GM23338 (cell line): Measurements from ENCODE around the gene CRISP1. TPM values are rescaled to one million over a fixed set of nuclear protein-coding genes. Genes with fewer than 3 reads are reported as not detected.

Source experiments
- ATAC-seq: fragments of 200-7000 bp; cut with Tn5 transposase; 3 replicates; pipeline ENCODE4 v1.9.1; 2020
- DNase-seq: peaks from one replicate; pipeline ENCODE4 v3.0.0-alpha.2; 2015; ENCODE audit warnings: low spot score
- H2AFZ ChIP-seq: fragments of 200-600 bp; sonication (generic); 2 replicates; pipeline ENCODE4 v1.8.0; 2016; ENCODE audit warnings: antibody characterized with exemption, mild to moderate bottlenecking, moderate library complexity
- H3F3A ChIP-seq: fragments of 200-600 bp; sonication (generic); replicated peaks from 2 replicates; pipeline ENCODE4 v1.8.0; 2017; ENCODE audit warnings: antibody characterized with exemption, mixed run types, low read depth
- H3K27ac ChIP-seq: fragments of 200-600 bp; sonication (generic); 2 replicates; pipeline ENCODE4 v1.6.1; 2016; ENCODE audit warnings: low read depth
- H3K27me3 ChIP-seq: fragments of 200-600 bp; sonication (generic); 2 replicates; pipeline ENCODE4 v1.8.0; 2016; ENCODE audit warnings: mild to moderate bottlenecking, mixed run types, moderate library complexity; ENCODE audit not compliant: insufficient read depth
- H3K36me3 ChIP-seq: fragments of 200-600 bp; sonication (generic); 2 replicates; pipeline ENCODE4 v1.8.0; 2016; ENCODE audit warnings: mild to moderate bottlenecking; ENCODE audit not compliant: insufficient read depth
- H3K4me1 ChIP-seq: fragments of 200-600 bp; sonication (generic); 2 replicates; pipeline ENCODE4 v1.8.0; 2016; ENCODE audit warnings: mild to moderate bottlenecking, moderate library complexity; ENCODE audit not compliant: insufficient read depth
- H3K4me2 ChIP-seq: fragments of 200-600 bp; sonication (generic); 2 replicates; pipeline ENCODE4 v1.7.1; 2017; ENCODE audit warnings: mixed run types
- H3K4me3 ChIP-seq: fragments of 200-600 bp; sonication (generic); 2 replicates; pipeline ENCODE4 v1.6.1; 2016; ENCODE audit warnings: mixed run types
- H3K79me2 ChIP-seq: fragments of 200-600 bp; sonication (generic); replicated peaks from 2 replicates; pipeline ENCODE4 v1.8.0; 2017; ENCODE audit warnings: mild to moderate bottlenecking; ENCODE audit not compliant: insufficient read depth
- H3K9me2 ChIP-seq: fragments of 200-600 bp; sonication (generic); 2 replicates; pipeline ENCODE4 v1.8.0; 2017; ENCODE audit not compliant: insufficient read depth
- H4K20me1 ChIP-seq: fragments of 200-600 bp; sonication (generic); replicated peaks from 2 replicates; pipeline ENCODE4 v1.8.0; 2017; ENCODE audit warnings: mild to moderate bottlenecking; ENCODE audit not compliant: insufficient read depth
- H3K27ac Mint-ChIP-seq: 2 replicates; pipeline ENCODE4 v1.8.0; 2020; ENCODE audit warnings: inconsistent platforms, mild to moderate bottlenecking, moderate library complexity, mixed read lengths
- H3K27me3 Mint-ChIP-seq: 3 replicates; pipeline ENCODE4 v1.8.0; 2022; ENCODE audit warnings: low read depth, mild to moderate bottlenecking, moderate library complexity, mixed read lengths, inconsistent platforms; ENCODE audit not compliant: insufficient read depth, poor library complexity
- H3K36me3 Mint-ChIP-seq: 3 replicates; pipeline ENCODE4 v1.8.0; 2021; ENCODE audit warnings: low read depth, mild to moderate bottlenecking, inconsistent platforms, moderate library complexity, mixed read lengths
- H3K4me1 Mint-ChIP-seq: 3 replicates; pipeline ENCODE4 v1.8.0; 2020; ENCODE audit warnings: mild to moderate bottlenecking, inconsistent platforms, mixed read lengths
- H3K4me3 Mint-ChIP-seq: 3 replicates; pipeline ENCODE4 v1.8.0; 2021; ENCODE audit warnings: moderate library complexity, mild to moderate bottlenecking, inconsistent platforms, mixed read lengths
- H3K9me3 Mint-ChIP-seq: 3 replicates; pipeline ENCODE4 v1.8.0; 2020; ENCODE audit warnings: moderate library complexity, mild to moderate bottlenecking, inconsistent platforms, mixed read lengths
- CREB1 ChIP-seq: fragments of 250-450 bp; sonication (Bioruptor Pico); IDR thresholded peaks from 2 replicates; pipeline ENCODE4 v1.5.0; 2020; ENCODE audit warnings: low read depth, mild to moderate bottlenecking, moderate library complexity
- JUNB ChIP-seq: IDR thresholded peaks from one replicate; pipeline ENCODE4 v1.6.1; 2016; ENCODE audit warnings: antibody characterized with exemption; ENCODE audit not compliant: unreplicated experiment
- NANOG ChIP-seq: IDR thresholded peaks from 2 replicates; pipeline ENCODE4 v1.6.1; 2016; ENCODE audit warnings: antibody characterized with exemption, borderline replicate concordance
- STAT1 ChIP-seq: IDR thresholded peaks from one replicate; pipeline ENCODE4 v1.6.1; 2016; ENCODE audit warnings: antibody characterized with exemption; ENCODE audit not compliant: unreplicated experiment
- ZNF114 ChIP-seq: fragments of 250-450 bp; sonication (Bioruptor Pico); IDR thresholded peaks from 2 replicates; pipeline ENCODE4 v1.5.0; 2020; ENCODE audit warnings: mild to moderate bottlenecking, moderate library complexity
- ZNF331 ChIP-seq: fragments of 250-450 bp; sonication (Bioruptor Pico); IDR thresholded peaks from 2 replicates; pipeline ENCODE4 v1.5.0; 2020; ENCODE audit warnings: low read depth, mild to moderate bottlenecking, moderate library complexity
- polyA plus RNA-seq: library from polyadenylated mRNA; unstranded; fragments of >200 nt; fragmentation: Nextera tagmentation; extraction: Ambion mirVana; gene quantifications from 2 replicates; pipeline ENCODE4 v1.2.1, GENCODE V29; 2016
- total RNA-seq: library from RNA; depleted of rRNA; stranded (reverse); fragments of >200 nt; shearing (Covaris generic); gene quantifications from 2 replicates; pipeline ENCODE4 v1.2.3, GENCODE V29; 2014
- TF ChIP-seq, protein P1 (sequence below): IDR thresholded peaks from one replicate; pipeline ENCODE4 v1.6.1; 2018; ENCODE audit warnings: antibody characterized with exemption; ENCODE audit not compliant: unreplicated experiment
- TF ChIP-seq, protein P2 (sequence below), 2 experiments: fragments of 200-600 bp in 1 of 2; sonication (generic) in 1 of 2; conservative IDR thresholded peaks; 2 replicates each; pipeline versions ENCODE4 v1.5.1 to v1.6.1; 2016 to 2017; ENCODE audit warnings: antibody characterized with exemption in 2 of 2, low read depth in 2 of 2, mild to moderate bottlenecking in 2 of 2, moderate library complexity in 1 of 2
- TF ChIP-seq, protein P3 (sequence below): IDR thresholded peaks from 2 replicates; pipeline ENCODE4 v1.6.1; 2016; ENCODE audit warnings: antibody characterized with exemption
- TF ChIP-seq, protein P4 (sequence below): fragments of 250-450 bp; sonication (Bioruptor Pico); IDR thresholded peaks from 2 replicates; pipeline ENCODE4 v1.5.0; 2020; ENCODE audit warnings: mild to moderate bottlenecking, moderate library complexity

The CRISP1 gene
- total and polyA plus RNA-seq, 2 experiments from 2014 or later = not detected

DNA sequence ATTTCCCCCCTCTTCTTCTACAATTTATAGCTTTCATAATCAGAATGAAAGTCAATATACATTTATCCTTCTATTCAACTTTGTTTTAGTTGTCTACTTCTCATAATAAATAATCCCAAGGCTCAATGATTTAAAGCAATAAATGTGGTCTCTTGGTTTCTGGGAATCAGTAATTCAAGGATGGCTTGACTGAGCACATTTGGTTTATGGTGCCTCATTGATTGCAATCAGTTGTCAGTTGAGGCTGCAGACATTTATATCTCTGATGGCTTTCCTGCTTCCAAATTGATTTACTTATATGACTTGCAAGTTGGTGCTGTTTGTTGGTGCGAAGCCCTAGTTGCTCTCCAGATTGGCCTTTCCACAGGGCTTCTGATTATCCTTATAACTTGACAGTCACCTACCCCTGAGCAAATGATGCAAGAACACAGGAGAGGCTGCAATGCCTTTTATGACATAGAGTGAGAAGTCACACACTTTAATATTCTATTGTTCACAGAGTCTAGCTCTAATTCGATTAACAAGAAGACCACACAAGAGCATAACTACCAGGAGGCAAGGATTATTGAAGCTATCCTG is 2.7 kb upstream of the CRISP1 start:
- Histone ChIP-seq H3K36me3 (no peaks in the 10 kb centered on the region), H2AFZ (no peak overlapping the region), H3K27ac (no peak overlapping the region), H3K4me3 (no peak overlapping the region), H3K4me2 (no peak overlapping the region), H3K4me1 (no peaks in the 10 kb centered on the region), H4K20me1 (no peaks in the 10 kb centered on the region), H3K9me2 (no peaks in the 10 kb centered on the region), H3K27me3 (no peaks in the 10 kb centered on the region), H3F3A (no peaks in the 10 kb centered on the region), H3K79me2 (no peaks in the 10 kb centered on the region)
- Mint-ChIP-seq H3K36me3 (no peaks in the 10 kb centered on the region), H3K27ac (no peak overlapping the region), H3K4me1 (no peaks in the 10 kb centered on the region), H3K9me3 (peaks cover 3% of the 10 kb centered on the region; the same call in 2 of the 3 replicates), H3K4me3 (no peak overlapping the region), H3K27me3 (no peaks in the 10 kb centered on the region)
- ATAC-seq (no peak), DNase-seq (no peak)
- TF ChIP-seq, protein P1, sequence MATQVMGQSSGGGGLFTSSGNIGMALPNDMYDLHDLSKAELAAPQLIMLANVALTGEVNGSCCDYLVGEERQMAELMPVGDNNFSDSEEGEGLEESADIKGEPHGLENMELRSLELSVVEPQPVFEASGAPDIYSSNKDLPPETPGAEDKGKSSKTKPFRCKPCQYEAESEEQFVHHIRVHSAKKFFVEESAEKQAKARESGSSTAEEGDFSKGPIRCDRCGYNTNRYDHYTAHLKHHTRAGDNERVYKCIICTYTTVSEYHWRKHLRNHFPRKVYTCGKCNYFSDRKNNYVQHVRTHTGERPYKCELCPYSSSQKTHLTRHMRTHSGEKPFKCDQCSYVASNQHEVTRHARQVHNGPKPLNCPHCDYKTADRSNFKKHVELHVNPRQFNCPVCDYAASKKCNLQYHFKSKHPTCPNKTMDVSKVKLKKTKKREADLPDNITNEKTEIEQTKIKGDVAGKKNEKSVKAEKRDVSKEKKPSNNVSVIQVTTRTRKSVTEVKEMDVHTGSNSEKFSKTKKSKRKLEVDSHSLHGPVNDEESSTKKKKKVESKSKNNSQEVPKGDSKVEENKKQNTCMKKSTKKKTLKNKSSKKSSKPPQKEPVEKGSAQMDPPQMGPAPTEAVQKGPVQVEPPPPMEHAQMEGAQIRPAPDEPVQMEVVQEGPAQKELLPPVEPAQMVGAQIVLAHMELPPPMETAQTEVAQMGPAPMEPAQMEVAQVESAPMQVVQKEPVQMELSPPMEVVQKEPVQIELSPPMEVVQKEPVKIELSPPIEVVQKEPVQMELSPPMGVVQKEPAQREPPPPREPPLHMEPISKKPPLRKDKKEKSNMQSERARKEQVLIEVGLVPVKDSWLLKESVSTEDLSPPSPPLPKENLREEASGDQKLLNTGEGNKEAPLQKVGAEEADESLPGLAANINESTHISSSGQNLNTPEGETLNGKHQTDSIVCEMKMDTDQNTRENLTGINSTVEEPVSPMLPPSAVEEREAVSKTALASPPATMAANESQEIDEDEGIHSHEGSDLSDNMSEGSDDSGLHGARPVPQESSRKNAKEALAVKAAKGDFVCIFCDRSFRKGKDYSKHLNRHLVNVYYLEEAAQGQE = no peak
- TF ChIP-seq ZNF331 (CRISPR knock-in tag) = no peak
- no peak for TF ChIP-seq NANOG
- TF ChIP-seq JUNB = no peak
- TF ChIP-seq STAT1 = no peak
- TF ChIP-seq CREB1 = no peak
- TF ChIP-seq, protein P2, sequence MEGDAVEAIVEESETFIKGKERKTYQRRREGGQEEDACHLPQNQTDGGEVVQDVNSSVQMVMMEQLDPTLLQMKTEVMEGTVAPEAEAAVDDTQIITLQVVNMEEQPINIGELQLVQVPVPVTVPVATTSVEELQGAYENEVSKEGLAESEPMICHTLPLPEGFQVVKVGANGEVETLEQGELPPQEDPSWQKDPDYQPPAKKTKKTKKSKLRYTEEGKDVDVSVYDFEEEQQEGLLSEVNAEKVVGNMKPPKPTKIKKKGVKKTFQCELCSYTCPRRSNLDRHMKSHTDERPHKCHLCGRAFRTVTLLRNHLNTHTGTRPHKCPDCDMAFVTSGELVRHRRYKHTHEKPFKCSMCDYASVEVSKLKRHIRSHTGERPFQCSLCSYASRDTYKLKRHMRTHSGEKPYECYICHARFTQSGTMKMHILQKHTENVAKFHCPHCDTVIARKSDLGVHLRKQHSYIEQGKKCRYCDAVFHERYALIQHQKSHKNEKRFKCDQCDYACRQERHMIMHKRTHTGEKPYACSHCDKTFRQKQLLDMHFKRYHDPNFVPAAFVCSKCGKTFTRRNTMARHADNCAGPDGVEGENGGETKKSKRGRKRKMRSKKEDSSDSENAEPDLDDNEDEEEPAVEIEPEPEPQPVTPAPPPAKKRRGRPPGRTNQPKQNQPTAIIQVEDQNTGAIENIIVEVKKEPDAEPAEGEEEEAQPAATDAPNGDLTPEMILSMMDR (conservative IDR thresholded peaks at IDR 0.05; ENCODE audit: low read depth in 2 of 2) = no peak
- TF ChIP-seq, protein P3, sequence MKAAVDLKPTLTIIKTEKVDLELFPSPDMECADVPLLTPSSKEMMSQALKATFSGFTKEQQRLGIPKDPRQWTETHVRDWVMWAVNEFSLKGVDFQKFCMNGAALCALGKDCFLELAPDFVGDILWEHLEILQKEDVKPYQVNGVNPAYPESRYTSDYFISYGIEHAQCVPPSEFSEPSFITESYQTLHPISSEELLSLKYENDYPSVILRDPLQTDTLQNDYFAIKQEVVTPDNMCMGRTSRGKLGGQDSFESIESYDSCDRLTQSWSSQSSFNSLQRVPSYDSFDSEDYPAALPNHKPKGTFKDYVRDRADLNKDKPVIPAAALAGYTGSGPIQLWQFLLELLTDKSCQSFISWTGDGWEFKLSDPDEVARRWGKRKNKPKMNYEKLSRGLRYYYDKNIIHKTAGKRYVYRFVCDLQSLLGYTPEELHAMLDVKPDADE = no peak
- TF ChIP-seq ZNF114 (CRISPR knock-in tag) = no peak
- TF ChIP-seq, protein P4, sequence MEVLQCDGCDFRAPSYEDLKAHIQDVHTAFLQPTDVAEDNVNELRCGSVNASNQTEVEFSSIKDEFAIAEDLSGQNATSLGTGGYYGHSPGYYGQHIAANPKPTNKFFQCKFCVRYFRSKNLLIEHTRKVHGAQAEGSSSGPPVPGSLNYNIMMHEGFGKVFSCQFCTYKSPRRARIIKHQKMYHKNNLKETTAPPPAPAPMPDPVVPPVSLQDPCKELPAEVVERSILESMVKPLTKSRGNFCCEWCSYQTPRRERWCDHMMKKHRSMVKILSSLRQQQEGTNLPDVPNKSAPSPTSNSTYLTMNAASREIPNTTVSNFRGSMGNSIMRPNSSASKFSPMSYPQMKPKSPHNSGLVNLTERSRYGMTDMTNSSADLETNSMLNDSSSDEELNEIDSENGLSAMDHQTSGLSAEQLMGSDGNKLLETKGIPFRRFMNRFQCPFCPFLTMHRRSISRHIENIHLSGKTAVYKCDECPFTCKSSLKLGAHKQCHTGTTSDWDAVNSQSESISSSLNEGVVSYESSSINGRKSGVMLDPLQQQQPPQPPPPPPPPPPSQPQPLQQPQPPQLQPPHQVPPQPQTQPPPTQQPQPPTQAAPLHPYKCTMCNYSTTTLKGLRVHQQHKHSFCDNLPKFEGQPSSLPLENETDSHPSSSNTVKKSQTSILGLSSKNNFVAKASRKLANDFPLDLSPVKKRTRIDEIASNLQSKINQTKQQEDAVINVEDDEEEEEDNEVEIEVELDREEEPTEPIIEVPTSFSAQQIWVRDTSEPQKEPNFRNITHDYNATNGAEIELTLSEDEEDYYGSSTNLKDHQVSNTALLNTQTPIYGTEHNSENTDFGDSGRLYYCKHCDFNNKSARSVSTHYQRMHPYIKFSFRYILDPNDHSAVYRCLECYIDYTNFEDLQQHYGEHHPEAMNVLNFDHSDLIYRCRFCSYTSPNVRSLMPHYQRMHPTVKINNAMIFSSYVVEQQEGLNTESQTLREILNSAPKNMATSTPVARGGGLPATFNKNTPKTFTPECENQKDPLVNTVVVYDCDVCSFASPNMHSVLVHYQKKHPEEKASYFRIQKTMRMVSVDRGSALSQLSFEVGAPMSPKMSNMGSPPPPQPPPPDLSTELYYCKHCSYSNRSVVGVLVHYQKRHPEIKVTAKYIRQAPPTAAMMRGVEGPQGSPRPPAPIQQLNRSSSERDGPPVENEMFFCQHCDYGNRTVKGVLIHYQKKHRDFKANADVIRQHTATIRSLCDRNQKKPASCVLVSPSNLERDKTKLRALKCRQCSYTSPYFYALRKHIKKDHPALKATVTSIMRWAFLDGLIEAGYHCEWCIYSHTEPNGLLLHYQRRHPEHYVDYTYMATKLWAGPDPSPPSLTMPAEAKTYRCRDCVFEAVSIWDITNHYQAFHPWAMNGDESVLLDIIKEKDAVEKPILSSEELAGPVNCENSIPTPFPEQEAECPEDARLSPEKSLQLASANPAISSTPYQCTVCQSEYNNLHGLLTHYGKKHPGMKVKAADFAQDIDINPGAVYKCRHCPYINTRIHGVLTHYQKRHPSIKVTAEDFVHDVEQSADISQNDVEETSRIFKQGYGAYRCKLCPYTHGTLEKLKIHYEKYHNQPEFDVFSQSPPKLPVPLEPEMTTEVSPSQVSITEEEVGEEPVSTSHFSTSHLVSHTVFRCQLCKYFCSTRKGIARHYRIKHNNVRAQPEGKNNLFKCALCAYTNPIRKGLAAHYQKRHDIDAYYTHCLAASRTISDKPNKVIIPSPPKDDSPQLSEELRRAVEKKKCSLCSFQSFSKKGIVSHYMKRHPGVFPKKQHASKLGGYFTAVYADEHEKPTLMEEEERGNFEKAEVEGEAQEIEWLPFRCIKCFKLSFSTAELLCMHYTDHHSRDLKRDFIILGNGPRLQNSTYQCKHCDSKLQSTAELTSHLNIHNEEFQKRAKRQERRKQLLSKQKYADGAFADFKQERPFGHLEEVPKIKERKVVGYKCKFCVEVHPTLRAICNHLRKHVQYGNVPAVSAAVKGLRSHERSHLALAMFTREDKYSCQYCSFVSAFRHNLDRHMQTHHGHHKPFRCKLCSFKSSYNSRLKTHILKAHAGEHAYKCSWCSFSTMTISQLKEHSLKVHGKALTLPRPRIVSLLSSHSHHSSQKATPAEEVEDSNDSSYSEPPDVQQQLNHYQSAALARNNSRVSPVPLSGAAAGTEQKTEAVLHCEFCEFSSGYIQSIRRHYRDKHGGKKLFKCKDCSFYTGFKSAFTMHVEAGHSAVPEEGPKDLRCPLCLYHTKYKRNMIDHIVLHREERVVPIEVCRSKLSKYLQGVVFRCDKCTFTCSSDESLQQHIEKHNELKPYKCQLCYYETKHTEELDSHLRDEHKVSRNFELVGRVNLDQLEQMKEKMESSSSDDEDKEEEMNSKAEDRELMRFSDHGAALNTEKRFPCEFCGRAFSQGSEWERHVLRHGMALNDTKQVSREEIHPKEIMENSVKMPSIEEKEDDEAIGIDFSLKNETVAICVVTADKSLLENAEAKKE (CRISPR knock-in tag) = no peak
